HepG2 (cell line): Measurements from ENCODE around the gene RSBN1L. TPM values are rescaled to one million over a fixed set of nuclear protein-coding genes. Genes with fewer than 3 reads are reported as not detected.

Experiments used
- CBX2 ChIP-seq, 2 experiments: fragments of 200-600 bp in 1 of 2; sonication (generic); formaldehyde crosslinking in 1 of 2; IDR thresholded peaks; 2 replicates each; pipeline versions ENCODE4 v1.7.0 to v1.8.1; 2018 to 2022; ENCODE audit warnings: low read depth in 2 of 2, low read length in 1 of 2, mild to moderate bottlenecking in 1 of 2, missing genetic modification reagents in 1 of 2
- DR1 ChIP-seq: sonication (generic); formaldehyde crosslinking; IDR thresholded peaks from 2 replicates; pipeline ENCODE4 v1.8.0; 2021; ENCODE audit warnings: mild to moderate bottlenecking, missing genetic modification reagents, inconsistent platforms
- FOXM1 ChIP-seq: sonication (generic); formaldehyde crosslinking; IDR thresholded peaks from 2 replicates; pipeline ENCODE4 v1.5.0; 2020; ENCODE audit warnings: missing genetic modification reagents
- GATAD1 ChIP-seq: IDR thresholded peaks from 2 replicates; pipeline ENCODE4 v1.6.1; 2016; ENCODE audit warnings: missing genetic modification reagents, missing compliant biosample characterization
- KLF6 ChIP-seq: IDR thresholded peaks from 2 replicates; pipeline ENCODE4 v1.8.0; 2016; ENCODE audit warnings: missing biosample characterization, missing genetic modification reagents
- NCOA2 ChIP-seq: sonication (generic); formaldehyde crosslinking; IDR thresholded peaks from 2 replicates; pipeline ENCODE4 v1.8.0; 2022; ENCODE audit warnings: inconsistent platforms
- SIX4 ChIP-seq: sonication (generic); formaldehyde crosslinking; IDR thresholded peaks from 2 replicates; pipeline ENCODE4 v1.4.0; 2020; ENCODE audit warnings: missing genetic modification reagents
- TSC22D2 ChIP-seq: sonication (generic); formaldehyde crosslinking; IDR thresholded peaks from 2 replicates; pipeline ENCODE4 v1.5.1; 2020; ENCODE audit warnings: missing genetic modification reagents, mild to moderate bottlenecking, borderline replicate concordance
- ZBTB34 ChIP-seq: sonication (generic); formaldehyde crosslinking; IDR thresholded peaks from 2 replicates; pipeline ENCODE4 v1.8.0; 2022; ENCODE audit warnings: mild to moderate bottlenecking, missing genetic modification reagents
- ZBTB7A ChIP-seq: sonication (generic); formaldehyde crosslinking; IDR thresholded peaks from 2 replicates; pipeline ENCODE4 v1.8.0; 2022; ENCODE audit warnings: mild to moderate bottlenecking, missing genetic modification reagents
- ZFP91 ChIP-seq: sonication (generic); formaldehyde crosslinking; IDR thresholded peaks from 2 replicates; pipeline ENCODE4 v1.9.0; 2022; ENCODE audit warnings: missing genetic modification reagents, mild to moderate bottlenecking, borderline replicate concordance
- ZFY ChIP-seq: sonication (generic); formaldehyde crosslinking; IDR thresholded peaks from 2 replicates; pipeline ENCODE4 v1.4.0; 2020; ENCODE audit warnings: missing genetic modification reagents
- ZNF354B ChIP-seq: sonication (generic); formaldehyde crosslinking; IDR thresholded peaks from 2 replicates; pipeline ENCODE4 v1.8.0; 2022; ENCODE audit warnings: mild to moderate bottlenecking, missing genetic modification reagents
- ZNF367 ChIP-seq: sonication (generic); formaldehyde crosslinking; IDR thresholded peaks from 2 replicates; pipeline ENCODE4 v1.4.0; 2020; ENCODE audit warnings: missing genetic modification reagents, borderline replicate concordance
- ZNF660 ChIP-seq: sonication (generic); formaldehyde crosslinking; IDR thresholded peaks from 2 replicates; pipeline ENCODE4 v1.5.1; 2020; ENCODE audit warnings: mild to moderate bottlenecking, low read depth, missing genetic modification reagents, borderline replicate concordance
- ZNF768 ChIP-seq: sonication (generic); formaldehyde crosslinking; IDR thresholded peaks from 2 replicates; pipeline ENCODE4 v1.4.0; 2020; ENCODE audit warnings: missing genetic modification reagents
- ZNF816 ChIP-seq: sonication (generic); formaldehyde crosslinking; IDR thresholded peaks from 2 replicates; pipeline ENCODE4 v1.8.0; 2022; ENCODE audit warnings: missing genetic modification reagents, mild to moderate bottlenecking, borderline replicate concordance
- ZSCAN21 ChIP-seq: sonication (generic); formaldehyde crosslinking; IDR thresholded peaks from 2 replicates; pipeline ENCODE4 v1.8.0; 2022; ENCODE audit warnings: mild to moderate bottlenecking, missing genetic modification reagents, moderate library complexity, borderline replicate concordance
- polyA plus RNA-seq, 8 experiments: library from polyadenylated mRNA; depleted of rRNA in 3 of 8; stranded (reverse) in 7 of 8; unstranded in 1 of 8; fragments of >200 nt; fragmentation: Illumina TruSeq in 4 of 8; extraction: Trizol in 4 of 8; gene quantifications; 2 replicates each; pipeline versions ENCODE4 v1.2.1 to v1.2.3, GENCODE V29; 2011 to 2016; ENCODE audit warnings: low read depth in 4 of 8, missing spikeins in 1 of 8, mixed read lengths in 1 of 8; ENCODE audit not compliant: insufficient read depth in 1 of 8
- total RNA-seq, 5 experiments: library from RNA; depleted of rRNA; stranded (reverse); fragments of >200 nt; fragmentation: Illumina TruSeq; extraction: Trizol; gene quantifications; 2 replicates each; pipeline ENCODE4 v1.2.3, GENCODE V29; 2016; ENCODE audit warnings: low read depth in 1 of 5
- TF ChIP-seq, protein P1 (sequence below): sonication (generic); formaldehyde crosslinking; IDR thresholded peaks from 2 replicates; pipeline ENCODE4 v1.9.0; 2021; ENCODE audit warnings: mild to moderate bottlenecking, missing genetic modification reagents

The RSBN1L gene
- total and polyA plus RNA-seq, 2 of the 13 experiments (the other 11 are each of a cell fraction or from before 2014, with no cell fraction given): 7.7 to 21.3 TPM

GRCh38 chr7:77799078-77799964 is 103.1 kb downstream of the RSBN1L start (continued):
- TF ChIP-seq ZBTB34 (CRISPR knock-in tag) (no peak), KLF6 (CRISPR knock-in tag) (peak; percentile 72; the same call in 1 of the 2 replicates), SIX4 (CRISPR knock-in tag) (no peak), FOXM1 (CRISPR knock-in tag) (no peak), ZSCAN21 (CRISPR knock-in tag) (no peak; the same call in 1 of the 2 replicates), CBX2 (IDR thresholded peaks at IDR 0.05; ENCODE audit: low read depth, low read length) (no peak), CBX2 (CRISPR knock-in tag; IDR thresholded peaks at IDR 0.05; ENCODE audit: low read depth) (peak; percentile 82; the same call in 1 of the 2 replicates), GATAD1 (CRISPR knock-in tag) (no peak), TSC22D2 (CRISPR knock-in tag) (peak; percentile 6; the same call in 1 of the 2 replicates), ZNF660 (CRISPR knock-in tag) (no peak), ZFY (CRISPR knock-in tag) (peak; percentile 64), ZNF354B (CRISPR knock-in tag) (no peak), ZBTB7A (CRISPR knock-in tag) (peak; percentile 57; the same call in 1 of the 2 replicates), ZNF816 (CRISPR knock-in tag) (peak; percentile 27; the same call in 1 of the 2 replicates), ZNF768 (peak; percentile 58; the same call in 1 of the 2 replicates), NCOA2 (CRISPR knock-in tag) (0 out of 2 replicates have a peak, but pooled peaks have one; percentile 2), ZFP91 (CRISPR knock-in tag) (peak; percentile 61; the same call in 1 of the 2 replicates), DR1 (CRISPR knock-in tag) (no peak), ZNF367 (no peak)
- TF ChIP-seq, protein P1, sequence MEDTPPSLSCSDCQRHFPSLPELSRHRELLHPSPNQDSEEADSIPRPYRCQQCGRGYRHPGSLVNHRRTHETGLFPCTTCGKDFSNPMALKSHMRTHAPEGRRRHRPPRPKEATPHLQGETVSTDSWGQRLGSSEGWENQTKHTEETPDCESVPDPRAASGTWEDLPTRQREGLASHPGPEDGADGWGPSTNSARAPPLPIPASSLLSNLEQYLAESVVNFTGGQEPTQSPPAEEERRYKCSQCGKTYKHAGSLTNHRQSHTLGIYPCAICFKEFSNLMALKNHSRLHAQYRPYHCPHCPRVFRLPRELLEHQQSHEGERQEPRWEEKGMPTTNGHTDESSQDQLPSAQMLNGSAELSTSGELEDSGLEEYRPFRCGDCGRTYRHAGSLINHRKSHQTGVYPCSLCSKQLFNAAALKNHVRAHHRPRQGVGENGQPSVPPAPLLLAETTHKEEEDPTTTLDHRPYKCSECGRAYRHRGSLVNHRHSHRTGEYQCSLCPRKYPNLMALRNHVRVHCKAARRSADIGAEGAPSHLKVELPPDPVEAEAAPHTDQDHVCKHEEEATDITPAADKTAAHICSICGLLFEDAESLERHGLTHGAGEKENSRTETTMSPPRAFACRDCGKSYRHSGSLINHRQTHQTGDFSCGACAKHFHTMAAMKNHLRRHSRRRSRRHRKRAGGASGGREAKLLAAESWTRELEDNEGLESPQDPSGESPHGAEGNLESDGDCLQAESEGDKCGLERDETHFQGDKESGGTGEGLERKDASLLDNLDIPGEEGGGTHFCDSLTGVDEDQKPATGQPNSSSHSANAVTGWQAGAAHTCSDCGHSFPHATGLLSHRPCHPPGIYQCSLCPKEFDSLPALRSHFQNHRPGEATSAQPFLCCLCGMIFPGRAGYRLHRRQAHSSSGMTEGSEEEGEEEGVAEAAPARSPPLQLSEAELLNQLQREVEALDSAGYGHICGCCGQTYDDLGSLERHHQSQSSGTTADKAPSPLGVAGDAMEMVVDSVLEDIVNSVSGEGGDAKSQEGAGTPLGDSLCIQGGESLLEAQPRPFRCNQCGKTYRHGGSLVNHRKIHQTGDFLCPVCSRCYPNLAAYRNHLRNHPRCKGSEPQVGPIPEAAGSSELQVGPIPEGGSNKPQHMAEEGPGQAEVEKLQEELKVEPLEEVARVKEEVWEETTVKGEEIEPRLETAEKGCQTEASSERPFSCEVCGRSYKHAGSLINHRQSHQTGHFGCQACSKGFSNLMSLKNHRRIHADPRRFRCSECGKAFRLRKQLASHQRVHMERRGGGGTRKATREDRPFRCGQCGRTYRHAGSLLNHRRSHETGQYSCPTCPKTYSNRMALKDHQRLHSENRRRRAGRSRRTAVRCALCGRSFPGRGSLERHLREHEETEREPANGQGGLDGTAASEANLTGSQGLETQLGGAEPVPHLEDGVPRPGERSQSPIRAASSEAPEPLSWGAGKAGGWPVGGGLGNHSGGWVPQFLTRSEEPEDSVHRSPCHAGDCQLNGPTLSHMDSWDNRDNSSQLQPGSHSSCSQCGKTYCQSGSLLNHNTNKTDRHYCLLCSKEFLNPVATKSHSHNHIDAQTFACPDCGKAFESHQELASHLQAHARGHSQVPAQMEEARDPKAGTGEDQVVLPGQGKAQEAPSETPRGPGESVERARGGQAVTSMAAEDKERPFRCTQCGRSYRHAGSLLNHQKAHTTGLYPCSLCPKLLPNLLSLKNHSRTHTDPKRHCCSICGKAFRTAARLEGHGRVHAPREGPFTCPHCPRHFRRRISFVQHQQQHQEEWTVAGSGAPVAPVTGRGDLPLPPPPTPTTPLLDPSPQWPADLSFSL: no peak
